Body of pancreas (tissue), 4 donors: ENCODE results near the gene FYB2. TPM values are rescaled to one million over a fixed set of nuclear protein-coding genes. Genes with fewer than 3 reads are reported as not detected.
"Not testable (repeated sequence)": the region's sequence is repeated elsewhere in the genome, so short reads cannot be mapped to it uniquely, and the experiment has no call there.

ENCODE experiments used
- ATAC-seq: fragments of 150-250 bp; one replicate; pipeline ENCODE4 v1.9.1; 2016
- DNase-seq, 4 donors: peaks; one replicate each; pipeline ENCODE4 v3.0.0-alpha.2; 2019
- H3K27ac ChIP-seq, 4 donors: fragments of 200-600 bp; sonication (generic); 1 replicate in 3 of 4; 2 replicates in 1 of 4; pipeline versions ENCODE4 v1.5.1 to v1.6.1; 2016 to 2019; ENCODE audit warnings: mild to moderate bottlenecking in 1 of 4, mixed read lengths in 1 of 4, moderate library complexity in 1 of 4
- H3K27me3 ChIP-seq, 2 donors: fragments of 200-600 bp; sonication (generic); one replicate each; pipeline ENCODE4 v1.6.0; 2016; ENCODE audit warnings: mild to moderate bottlenecking in 1 of 2
- H3K36me3 ChIP-seq, 2 donors: fragments of 200-600 bp; sonication (generic); replicated peaks in 1 of 2; 2 replicates each; pipeline ENCODE4 v1.5.1; 2016; ENCODE audit warnings: low read depth in 2 of 2; ENCODE audit not compliant: insufficient read depth in 1 of 2
- H3K4me1 ChIP-seq: fragments of 200-600 bp; sonication (generic); one replicate; pipeline ENCODE4 v1.6.0; 2016
- H3K4me3 ChIP-seq, 2 donors: fragments of 200-600 bp; sonication (generic); 1 replicate in 1 of 2; 2 replicates in 1 of 2; pipeline ENCODE4 v1.5.1; 2016 to 2019
- H3K9me3 ChIP-seq, 3 donors: fragments of 200-600 bp; sonication (generic); 1 replicate in 2 of 3; 2 replicates in 1 of 3; pipeline ENCODE4 v1.5.1; 2016
- POLR2A ChIP-seq, 3 donors: fragments of 450-650 bp; IDR thresholded peaks; one replicate each; pipeline ENCODE4 v1.6.1; 2016; ENCODE audit warnings: antibody characterized with exemption in 3 of 3, mild to moderate bottlenecking in 2 of 3
- WGBS, 2 donors: methylation state at CpG; one replicate each; pipeline ENCODE4 v1.1.5; 2017; 5-methylcytosine and 5-hydroxymethylcytosine counted together
- intact Hi-C: fragments of 100-400 bp; cut with DNase I; formaldehyde crosslinking; loops from one replicate; pipeline ENCODE4 v1.15.1; 2023
- total RNA-seq, 2 donors: library from RNA; depleted of rRNA; stranded (reverse); fragments of >200 nt; gene quantifications; one replicate each; pipeline ENCODE4 v1.1.0, GENCODE V29; 2016
- TF ChIP-seq, protein P1 (sequence below), 7 experiments: fragments of 450-650 bp in 4 of 7; fragments of 200-600 bp in 3 of 7; sonication (generic) in 3 of 7; IDR thresholded peaks; one replicate each; pipeline ENCODE4 v1.5.1; 2016 to 2019; ENCODE audit warnings: antibody characterized with exemption in 7 of 7

FYB2 gene
- total RNA-seq, 2 donors from 2014 or later: 2.3 to 3.4 TPM

DNA sequence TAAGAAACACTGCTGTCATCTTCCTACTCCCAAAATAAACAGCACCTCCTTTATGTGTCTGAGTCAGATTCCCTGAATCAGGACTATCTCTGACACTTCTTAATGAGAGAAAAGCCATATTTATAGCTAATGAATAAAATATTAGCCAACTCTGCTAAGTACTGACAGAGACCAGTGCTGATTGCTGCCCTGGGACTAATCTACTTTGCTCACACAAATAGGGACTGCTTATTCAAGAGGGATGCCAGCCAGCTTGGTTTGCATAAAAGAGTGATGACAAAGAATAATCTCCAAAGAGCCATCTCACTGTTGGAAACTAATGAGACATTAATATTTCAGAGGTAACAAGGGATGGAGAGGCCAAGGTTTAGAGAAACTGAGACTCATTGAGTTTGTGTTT is 36.4 kb downstream of the FYB2 start:
- ATAC-seq (no peak), DNase-seq (no peak)
- Histone ChIP-seq H3K36me3 (no peaks in the 10 kb centered on the region), H3K27ac (no peak overlapping the region), H3K9me3 (no peaks in the 10 kb centered on the region), H3K4me1 (no peaks in the 10 kb centered on the region), H3K4me3 (no peak overlapping the region), H3K27me3 (no peaks in the 10 kb centered on the region)
- TF ChIP-seq, protein P1, sequence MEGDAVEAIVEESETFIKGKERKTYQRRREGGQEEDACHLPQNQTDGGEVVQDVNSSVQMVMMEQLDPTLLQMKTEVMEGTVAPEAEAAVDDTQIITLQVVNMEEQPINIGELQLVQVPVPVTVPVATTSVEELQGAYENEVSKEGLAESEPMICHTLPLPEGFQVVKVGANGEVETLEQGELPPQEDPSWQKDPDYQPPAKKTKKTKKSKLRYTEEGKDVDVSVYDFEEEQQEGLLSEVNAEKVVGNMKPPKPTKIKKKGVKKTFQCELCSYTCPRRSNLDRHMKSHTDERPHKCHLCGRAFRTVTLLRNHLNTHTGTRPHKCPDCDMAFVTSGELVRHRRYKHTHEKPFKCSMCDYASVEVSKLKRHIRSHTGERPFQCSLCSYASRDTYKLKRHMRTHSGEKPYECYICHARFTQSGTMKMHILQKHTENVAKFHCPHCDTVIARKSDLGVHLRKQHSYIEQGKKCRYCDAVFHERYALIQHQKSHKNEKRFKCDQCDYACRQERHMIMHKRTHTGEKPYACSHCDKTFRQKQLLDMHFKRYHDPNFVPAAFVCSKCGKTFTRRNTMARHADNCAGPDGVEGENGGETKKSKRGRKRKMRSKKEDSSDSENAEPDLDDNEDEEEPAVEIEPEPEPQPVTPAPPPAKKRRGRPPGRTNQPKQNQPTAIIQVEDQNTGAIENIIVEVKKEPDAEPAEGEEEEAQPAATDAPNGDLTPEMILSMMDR (IDR thresholded peaks at IDR 0.05): no peak
- no peak for TF ChIP-seq POLR2A (IDR thresholded peaks at IDR 0.05)
- intact Hi-C loops: no loop called here

DNA sequence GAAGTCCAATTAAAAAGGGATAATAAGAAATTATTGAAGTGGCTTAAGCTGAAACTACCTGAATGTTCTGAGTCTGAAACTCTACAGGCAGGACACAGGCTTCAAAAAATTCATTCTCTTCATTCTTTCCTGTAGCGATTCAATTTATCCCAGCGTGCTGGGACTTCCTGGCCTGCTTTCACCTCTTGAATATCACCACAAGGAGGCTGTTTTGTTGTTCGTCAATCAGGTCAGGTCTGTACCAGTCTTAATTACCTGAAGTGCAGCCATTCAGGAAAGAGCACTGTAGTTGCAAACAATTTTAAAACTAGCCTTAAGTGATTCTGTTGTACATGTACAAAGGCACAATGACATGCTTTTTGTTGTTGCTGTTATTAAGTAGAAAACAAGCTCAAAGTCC is 38.4 kb downstream of the FYB2 start:
- intact Hi-C loops: no loop called here
- ATAC-seq (no peak), DNase-seq (no peak)
- TF ChIP-seq POLR2A (IDR thresholded peaks at IDR 0.05): no peak
- TF ChIP-seq, protein P1 (IDR thresholded peaks at IDR 0.05): no peak
- Histone ChIP-seq H3K4me1 (no peaks in the 10 kb centered on the region), H3K4me3 (no peak overlapping the region), H3K9me3 (no peaks in the 10 kb centered on the region), H3K27ac (no peak overlapping the region), H3K36me3 (no peaks in the 10 kb centered on the region), H3K27me3 (no peaks in the 10 kb centered on the region)
- WGBS, 2 donors: 79 to 87% methylated on average over 3 of the region's 3 CpGs

DNA sequence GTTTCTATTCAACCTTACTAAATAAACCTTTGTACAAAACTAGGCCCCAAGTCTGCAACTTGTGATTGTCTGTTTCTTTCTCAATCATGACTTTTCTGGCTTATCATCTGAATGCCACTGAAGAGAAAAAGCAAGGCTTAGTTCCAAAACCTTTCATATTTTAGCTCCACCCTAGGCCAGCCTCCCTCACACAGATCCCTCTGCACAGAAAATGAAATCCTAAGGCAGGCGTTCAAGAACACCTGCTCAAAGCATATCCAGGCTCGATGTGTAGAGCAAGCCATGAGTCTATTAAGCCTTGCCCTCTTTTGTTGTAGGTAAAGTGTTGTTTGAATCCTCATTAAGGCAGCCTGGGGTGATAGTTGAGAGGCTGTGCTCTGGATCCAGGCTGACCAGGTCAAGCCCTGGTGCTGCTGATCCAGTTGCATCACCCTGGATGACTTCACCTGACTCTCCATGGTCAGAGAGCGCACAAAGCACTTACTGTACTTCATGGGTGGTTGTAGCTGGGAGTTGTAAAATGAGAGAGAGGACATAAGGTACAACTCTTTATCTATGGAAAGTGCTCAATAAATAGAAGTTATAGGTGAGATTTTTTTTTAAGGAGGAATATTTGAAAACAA is 39.0 kb downstream of the FYB2 start:
- ATAC-seq (no peak), DNase-seq (no peak)
- H3K9me3 ChIP-seq: no peaks in the 10 kb centered on the region
- H3K4me1 ChIP-seq: no peaks in the 10 kb centered on the region
- no peak overlapping the region for H3K27ac ChIP-seq
- H3K27me3 ChIP-seq: no peaks in the 10 kb centered on the region
- no peak overlapping the region for H3K4me3 ChIP-seq
- intact Hi-C loops: no loop called here
- TF ChIP-seq, protein P1 (IDR thresholded peaks at IDR 0.05): no peak
- no peak for TF ChIP-seq POLR2A (IDR thresholded peaks at IDR 0.05)
- WGBS, 2 donors: 70 to 95% methylated on average over 3 of the region's 3 CpGs
- H3K36me3 ChIP-seq: no peaks in the 10 kb centered on the region

DNA sequence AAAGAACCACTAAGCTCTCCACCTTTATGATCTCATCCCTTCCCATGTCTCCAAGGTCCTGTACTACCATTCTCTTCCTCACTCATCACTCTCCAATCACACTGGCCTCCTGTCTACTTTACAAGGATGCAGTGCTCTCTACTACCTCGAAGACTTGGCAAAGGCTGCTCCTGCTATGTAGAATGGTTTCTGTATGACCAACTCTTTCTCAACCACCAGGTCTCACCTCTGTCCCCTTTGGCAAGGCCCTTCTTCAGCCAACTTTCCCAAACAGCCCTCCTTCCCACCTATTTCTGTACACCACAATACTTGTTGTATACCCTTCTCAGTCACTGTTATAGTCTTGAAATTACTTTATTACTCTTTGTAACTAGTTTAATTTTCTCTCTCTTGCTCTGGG is 41.2 kb downstream of the FYB2 start:
- no peaks in the 10 kb centered on the region for H3K27me3 ChIP-seq
- intact Hi-C loops: no loop called here
- no peaks in the 10 kb centered on the region for H3K36me3 ChIP-seq
- DNase-seq: no peak
- no peak for ATAC-seq
- WGBS, 2 donors: 61 to 70% methylated on average over 1 of the region's 1 CpG
- no peaks in the 10 kb centered on the region for H3K9me3 ChIP-seq
- TF ChIP-seq POLR2A (IDR thresholded peaks at IDR 0.05): no peak
- TF ChIP-seq, protein P1 (IDR thresholded peaks at IDR 0.05): no peak
- H3K4me1 ChIP-seq: no peaks in the 10 kb centered on the region
- H3K27ac ChIP-seq: no peak overlapping the region
- H3K4me3 ChIP-seq: no peak overlapping the region

DNA sequence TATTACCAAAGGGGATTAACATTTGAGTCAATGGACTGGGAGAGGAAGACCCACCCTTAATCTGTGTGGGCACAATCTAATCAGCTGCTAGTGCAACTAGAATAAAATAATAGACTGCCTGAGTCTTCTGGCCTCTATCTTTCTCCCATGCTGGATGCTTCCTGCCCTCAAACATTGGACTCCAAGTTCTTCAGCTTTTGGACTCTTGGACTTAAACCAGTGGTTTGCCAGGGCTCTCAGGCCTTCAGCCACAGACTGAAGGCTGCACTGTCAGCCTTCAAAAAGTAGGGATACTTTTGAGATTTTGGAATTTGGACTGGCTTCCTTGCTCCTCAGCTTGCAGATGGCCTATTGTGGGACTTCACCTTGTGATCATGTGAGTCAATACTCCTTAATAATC is 44.5 kb downstream of the FYB2 start:
- H3K27ac ChIP-seq, H3K27me3 ChIP-seq, H3K4me3 ChIP-seq, intact Hi-C loops, ATAC-seq, H3K4me1 ChIP-seq, DNase-seq, H3K36me3 ChIP-seq, H3K9me3 ChIP-seq: not testable (repeated sequence)
